GM19372 (cell line): ENCODE measurements around the gene MAP2K5.

Source experiments
- ATAC-seq: cut with Tn5 transposase; IDR thresholded peaks from one replicate; pipeline ENCODE4 v1.9.1; 2021; ENCODE audit warnings: mild to moderate bottlenecking, low read depth, moderate library complexity; ENCODE audit not compliant: unreplicated experiment

Gene MAP2K5

GRCh38 chr15:67818464-67818863, 276.0 kb downstream of the MAP2K5 start:
- no peak for ATAC-seq

GRCh38 chr15:67819636-67820035, 277.1 kb downstream of the MAP2K5 start:
- ATAC-seq, result no peak

GRCh38 chr15:67820122-67820991, 277.9 kb downstream of the MAP2K5 start:
- no peak for ATAC-seq

GRCh38 chr15:67820992-67821783, 278.7 kb downstream of the MAP2K5 start:
- ATAC-seq, result no peak

GRCh38 chr15:67821784-67822440, 279.4 kb downstream of the MAP2K5 start:
- ATAC-seq, result no peak

GRCh38 chr15:67822537-67823313, 280.2 kb downstream of the MAP2K5 start:
- ATAC-seq, result no peak

- no peak for ATAC-seq
Measured at GRCh38 chr15:67823314-67824196, 281.1 kb downstream of the MAP2K5 start.

GRCh38 chr15:67824197-67824968, 281.9 kb downstream of the MAP2K5 start:
- no peak for ATAC-seq

GRCh38 chr15:67824976-67825880, 282.7 kb downstream of the MAP2K5 start, which contains the start of gene SKOR1:
TSS of gene SKOR1 (plus strand) at chr15:67825509. CDS start at chr15:67825603, 94 bp downstream.
- no peak for ATAC-seq

- no peak for ATAC-seq
Measured at GRCh38 chr15:67825881-67826716, 283.6 kb downstream of the MAP2K5 start.

GRCh38 chr15:67826717-67827561, 284.4 kb downstream of the MAP2K5 start:
- no peak for ATAC-seq

GRCh38 chr15:67827562-67828277, 285.2 kb downstream of the MAP2K5 start:
- no peak for ATAC-seq

GRCh38 chr15:67828278-67828968, 285.9 kb downstream of the MAP2K5 start:
- ATAC-seq, result no peak

- ATAC-seq, result no peak
Measured at GRCh38 chr15:67828969-67829646, 286.6 kb downstream of the MAP2K5 start.
